ENCODE data around the gene RND2. TPM values are rescaled to one million over a fixed set of nuclear protein-coding genes. Genes with fewer than 3 reads are reported as not detected.
A peak's percentile ranks its signal among the peaks of the same experiment; 100 is the strongest.

RND2 gene
- total and polyA plus RNA-seq, 2 of the 13 experiments (the other 11 are each of a cell fraction or from before 2014, with no cell fraction given) = 0.05 to 0.11 TPM

DNA sequence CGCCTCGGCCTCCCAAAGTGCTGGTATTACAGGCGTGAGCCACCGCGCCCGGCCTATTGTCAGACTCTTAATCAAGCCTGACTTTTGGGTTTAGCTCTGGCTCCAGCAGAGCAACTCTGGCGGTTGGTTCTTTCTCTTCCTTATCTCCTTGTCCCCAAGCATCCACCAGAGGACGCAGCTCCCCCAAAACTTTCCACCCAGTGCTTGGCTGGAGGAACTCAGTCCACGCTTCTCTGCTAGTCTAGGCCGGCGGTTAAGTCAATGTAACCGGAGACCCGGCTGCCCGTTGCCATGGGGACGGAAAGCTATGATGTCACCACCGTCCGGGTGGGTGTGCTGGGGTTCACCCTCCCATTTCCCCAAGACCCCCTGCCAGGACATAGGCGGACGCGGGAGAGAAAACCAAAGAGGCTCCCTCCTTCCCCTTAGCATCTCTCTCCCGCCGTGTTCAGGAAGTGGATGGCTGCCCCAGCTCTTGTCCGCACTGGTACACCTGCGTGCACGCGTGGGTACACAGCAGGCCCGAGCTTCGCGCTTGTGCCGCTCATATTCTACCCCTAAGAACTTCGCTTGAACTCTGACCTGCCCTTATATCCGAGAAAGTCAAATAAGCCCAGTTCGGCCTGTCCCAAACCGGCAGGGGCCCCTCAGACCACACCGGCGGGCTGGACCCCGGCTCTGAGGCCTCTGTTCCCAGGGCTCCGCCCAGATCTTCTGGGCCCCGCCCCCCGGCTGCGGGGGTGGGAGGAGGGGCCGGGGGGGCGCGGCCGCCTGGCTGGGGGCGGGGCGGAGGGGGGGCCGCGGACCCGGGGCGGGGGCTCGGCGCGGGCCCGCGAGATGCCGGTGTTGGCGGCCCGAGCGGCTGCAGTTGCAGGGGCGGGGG, at the start of gene RND2 (continued):
- TF ChIP-seq, protein P1, sequence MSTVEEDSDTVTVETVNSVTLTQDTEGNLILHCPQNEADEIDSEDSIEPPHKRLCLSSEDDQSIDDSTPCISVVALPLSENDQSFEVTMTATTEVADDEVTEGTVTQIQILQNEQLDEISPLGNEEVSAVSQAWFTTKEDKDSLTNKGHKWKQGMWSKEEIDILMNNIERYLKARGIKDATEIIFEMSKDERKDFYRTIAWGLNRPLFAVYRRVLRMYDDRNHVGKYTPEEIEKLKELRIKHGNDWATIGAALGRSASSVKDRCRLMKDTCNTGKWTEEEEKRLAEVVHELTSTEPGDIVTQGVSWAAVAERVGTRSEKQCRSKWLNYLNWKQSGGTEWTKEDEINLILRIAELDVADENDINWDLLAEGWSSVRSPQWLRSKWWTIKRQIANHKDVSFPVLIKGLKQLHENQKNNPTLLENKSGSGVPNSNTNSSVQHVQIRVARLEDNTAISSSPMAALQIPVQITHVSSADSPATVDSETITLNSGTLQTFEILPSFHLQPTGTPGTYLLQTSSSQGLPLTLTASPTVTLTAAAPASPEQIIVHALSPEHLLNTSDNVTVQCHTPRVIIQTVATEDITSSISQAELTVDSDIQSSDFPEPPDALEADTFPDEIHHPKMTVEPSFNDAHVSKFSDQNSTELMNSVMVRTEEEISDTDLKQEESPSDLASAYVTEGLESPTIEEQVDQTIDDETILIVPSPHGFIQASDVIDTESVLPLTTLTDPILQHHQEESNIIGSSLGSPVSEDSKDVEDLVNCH (CRISPR knock-in tag; IDR thresholded peaks at IDR 0.05) = no peak
- TF ChIP-seq KMT2A (CRISPR knock-in tag; IDR thresholded peaks at IDR 0.05) (peak; percentile 70), ZNF329 (CRISPR knock-in tag; IDR thresholded peaks at IDR 0.05; ENCODE audit: low read depth) (no peak), ZNF788 (CRISPR knock-in tag; IDR thresholded peaks at IDR 0.05; ENCODE audit: borderline replicate concordance) (peak; percentile 70; the same call in 1 of the 2 replicates), ELF3 (CRISPR knock-in tag; IDR thresholded peaks at IDR 0.05) (peak; percentile 74), CENPBD1 (CRISPR knock-in tag; IDR thresholded peaks at IDR 0.05; ENCODE audit: borderline replicate concordance, low read depth) (no peak), ZNF652 (CRISPR knock-in tag; IDR thresholded peaks at IDR 0.05; ENCODE audit: borderline replicate concordance, low read depth) (peak; percentile 39; the same call in 1 of the 2 replicates), ZNF790 (CRISPR knock-in tag; IDR thresholded peaks at IDR 0.05; ENCODE audit: borderline replicate concordance) (no peak), MED8 (CRISPR knock-in tag; IDR thresholded peaks at IDR 0.05; ENCODE audit: insufficient replicate concordance) (no peak), MXD4 (CRISPR knock-in tag; IDR thresholded peaks at IDR 0.05) (peak; percentile 89), KLF9 (CRISPR knock-in tag; IDR thresholded peaks at IDR 0.05; ENCODE audit: low read depth) (0 out of 2 replicates have a peak, but pooled peaks have one; percentile 72), ZNF780A (CRISPR knock-in tag; IDR thresholded peaks at IDR 0.05) (no peak), MXI1 (IDR thresholded peaks at IDR 0.05; ENCODE audit: borderline replicate concordance, low read depth, low read length) (peak; percentile 91; the same call in 2 of the 3 replicates), ZNF879 (CRISPR knock-in tag; IDR thresholded peaks at IDR 0.05) (0 out of 2 replicates have a peak, but pooled peaks have one; percentile 31), MTF2 (CRISPR knock-in tag; IDR thresholded peaks at IDR 0.05; ENCODE audit: borderline replicate concordance) (no peak), BCL6 (CRISPR knock-in tag; IDR thresholded peaks at IDR 0.05) (peak; percentile 36), ZNF7 (CRISPR knock-in tag; IDR thresholded peaks at IDR 0.05) (peak; percentile 84), THRA (CRISPR knock-in tag; IDR thresholded peaks at IDR 0.05; ENCODE audit: borderline replicate concordance) (0 out of 2 replicates have a peak, but pooled peaks have one; percentile 30), ATF3 (CRISPR knock-in tag; IDR thresholded peaks at IDR 0.05) (peak; percentile 58; the same call in 1 of the 2 replicates), ZNF577 (CRISPR knock-in tag; IDR thresholded peaks at IDR 0.05; ENCODE audit: borderline replicate concordance, low read depth) (no peak), MAFK (conservative IDR thresholded peaks at IDR 0.05 in 1 of 2, IDR thresholded peaks at IDR 0.05 in 1 of 2; ENCODE audit: low read length in 2 of 2) (0 out of 4 replicates have a peak, but pooled peaks of 1 of the 2 experiments have one; percentile 0)
- TF ChIP-seq, protein P2, sequence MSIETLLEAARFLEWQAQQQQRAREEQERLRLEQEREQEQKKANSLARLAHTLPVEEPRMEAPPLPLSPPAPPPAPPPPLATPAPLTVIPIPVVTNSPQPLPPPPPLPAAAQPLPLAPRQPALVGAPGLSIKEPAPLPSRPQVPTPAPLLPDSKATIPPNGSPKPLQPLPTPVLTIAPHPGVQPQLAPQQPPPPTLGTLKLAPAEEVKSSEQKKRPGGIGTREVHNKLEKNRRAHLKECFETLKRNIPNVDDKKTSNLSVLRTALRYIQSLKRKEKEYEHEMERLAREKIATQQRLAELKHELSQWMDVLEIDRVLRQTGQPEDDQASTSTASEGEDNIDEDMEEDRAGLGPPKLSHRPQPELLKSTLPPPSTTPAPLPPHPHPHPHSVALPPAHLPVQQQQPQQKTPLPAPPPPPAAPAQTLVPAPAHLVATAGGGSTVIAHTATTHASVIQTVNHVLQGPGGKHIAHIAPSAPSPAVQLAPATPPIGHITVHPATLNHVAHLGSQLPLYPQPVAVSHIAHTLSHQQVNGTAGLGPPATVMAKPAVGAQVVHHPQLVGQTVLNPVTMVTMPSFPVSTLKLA (IDR thresholded peaks at IDR 0.05) = peak; percentile 38; the same call in 1 of the 2 replicates

Data from HepG2 (cell line).